Vagina (tissue), 2 donors: ENCODE data around the gene RAD54L2.

Experiments used
- POLR2A ChIP-seq, 2 donors: fragments of 450-650 bp; IDR thresholded peaks; one replicate each; pipeline ENCODE4 v1.6.1; 2017; ENCODE audit warnings: antibody characterized with exemption in 2 of 2, mild to moderate bottlenecking in 2 of 2, moderate library complexity in 2 of 2
- TF ChIP-seq, protein P1 (sequence below), 3 experiments: fragments of 450-650 bp in 2 of 3; fragments of 200-600 bp in 1 of 3; sonication (generic) in 1 of 3; IDR thresholded peaks; one replicate each; pipeline ENCODE4 v1.5.1; 2017 to 2019; ENCODE audit warnings: antibody characterized with exemption in 3 of 3, mild to moderate bottlenecking in 2 of 3, moderate library complexity in 2 of 3

DNA sequence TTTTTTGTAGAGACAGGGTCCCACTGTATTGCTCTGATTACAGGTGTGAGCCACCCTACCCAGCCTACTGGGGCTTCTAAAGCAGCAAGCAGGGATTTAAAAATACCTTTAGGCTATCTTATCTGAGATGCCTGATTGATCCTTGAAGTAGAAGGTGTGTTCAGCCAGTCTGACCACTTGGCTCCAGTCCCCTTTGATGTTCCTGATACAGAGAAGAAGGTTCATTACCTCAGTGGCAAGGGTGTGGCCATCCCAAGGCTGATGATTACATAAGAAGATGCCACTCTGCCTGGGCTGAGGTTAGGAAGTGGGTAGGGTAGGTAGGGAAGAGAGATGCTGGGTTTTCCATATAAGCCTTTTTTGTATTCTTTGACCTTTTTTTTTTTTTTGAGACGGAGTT lies 27.5 kb upstream of the RAD54L2 start:
- TF ChIP-seq, protein P1, sequence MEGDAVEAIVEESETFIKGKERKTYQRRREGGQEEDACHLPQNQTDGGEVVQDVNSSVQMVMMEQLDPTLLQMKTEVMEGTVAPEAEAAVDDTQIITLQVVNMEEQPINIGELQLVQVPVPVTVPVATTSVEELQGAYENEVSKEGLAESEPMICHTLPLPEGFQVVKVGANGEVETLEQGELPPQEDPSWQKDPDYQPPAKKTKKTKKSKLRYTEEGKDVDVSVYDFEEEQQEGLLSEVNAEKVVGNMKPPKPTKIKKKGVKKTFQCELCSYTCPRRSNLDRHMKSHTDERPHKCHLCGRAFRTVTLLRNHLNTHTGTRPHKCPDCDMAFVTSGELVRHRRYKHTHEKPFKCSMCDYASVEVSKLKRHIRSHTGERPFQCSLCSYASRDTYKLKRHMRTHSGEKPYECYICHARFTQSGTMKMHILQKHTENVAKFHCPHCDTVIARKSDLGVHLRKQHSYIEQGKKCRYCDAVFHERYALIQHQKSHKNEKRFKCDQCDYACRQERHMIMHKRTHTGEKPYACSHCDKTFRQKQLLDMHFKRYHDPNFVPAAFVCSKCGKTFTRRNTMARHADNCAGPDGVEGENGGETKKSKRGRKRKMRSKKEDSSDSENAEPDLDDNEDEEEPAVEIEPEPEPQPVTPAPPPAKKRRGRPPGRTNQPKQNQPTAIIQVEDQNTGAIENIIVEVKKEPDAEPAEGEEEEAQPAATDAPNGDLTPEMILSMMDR (IDR thresholded peaks at IDR 0.05), result no peak
- TF ChIP-seq POLR2A (IDR thresholded peaks at IDR 0.05), result no peak
